Measurements from ENCODE around the gene PCSK2. TPM values are rescaled to one million over a fixed set of nuclear protein-coding genes. Genes with fewer than 3 reads are reported as not detected.

Gene PCSK2
- total RNA-seq, 1 experiment from 2014 or later, result not detected

GRCh38 chr20:17534077-17534476, 307.2 kb downstream of the PCSK2 start:
- BruUV-seq (replicated peaks), result no TSS peak
- DNase-seq, result no peak
- Histone ChIP-seq H3K36me3 (ENCODE audit: control insufficient read depth, insufficient read depth, low read length) (no peaks in the 10 kb centered on the region), H3K4me1 (peaks cover 11% of the 10 kb centered on the region; the same call in 1 of the 2 replicates), H3K27me3 (replicated peaks; ENCODE audit: control insufficient read depth, insufficient read depth, low read length) (no peaks in the 10 kb centered on the region), H3K4me3 (ENCODE audit: low read depth, low read length) (no peak overlapping the region), H3K9me3 (no peaks in the 10 kb centered on the region)
- ChIA-PET POLR2A (no interaction called here), CTCF (no interaction called here)
- intact Hi-C loops (cut with micrococcal nuclease; ENCODE audit: unreplicated experiment), result loop anchor here (10.0 kb wide), 2 partner anchors 89 to 401 kb away; no protein-coding TSS in a partner anchor
- TF ChIP-seq, protein P1, sequence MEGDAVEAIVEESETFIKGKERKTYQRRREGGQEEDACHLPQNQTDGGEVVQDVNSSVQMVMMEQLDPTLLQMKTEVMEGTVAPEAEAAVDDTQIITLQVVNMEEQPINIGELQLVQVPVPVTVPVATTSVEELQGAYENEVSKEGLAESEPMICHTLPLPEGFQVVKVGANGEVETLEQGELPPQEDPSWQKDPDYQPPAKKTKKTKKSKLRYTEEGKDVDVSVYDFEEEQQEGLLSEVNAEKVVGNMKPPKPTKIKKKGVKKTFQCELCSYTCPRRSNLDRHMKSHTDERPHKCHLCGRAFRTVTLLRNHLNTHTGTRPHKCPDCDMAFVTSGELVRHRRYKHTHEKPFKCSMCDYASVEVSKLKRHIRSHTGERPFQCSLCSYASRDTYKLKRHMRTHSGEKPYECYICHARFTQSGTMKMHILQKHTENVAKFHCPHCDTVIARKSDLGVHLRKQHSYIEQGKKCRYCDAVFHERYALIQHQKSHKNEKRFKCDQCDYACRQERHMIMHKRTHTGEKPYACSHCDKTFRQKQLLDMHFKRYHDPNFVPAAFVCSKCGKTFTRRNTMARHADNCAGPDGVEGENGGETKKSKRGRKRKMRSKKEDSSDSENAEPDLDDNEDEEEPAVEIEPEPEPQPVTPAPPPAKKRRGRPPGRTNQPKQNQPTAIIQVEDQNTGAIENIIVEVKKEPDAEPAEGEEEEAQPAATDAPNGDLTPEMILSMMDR (IDR thresholded peaks at IDR 0.05; ENCODE audit: insufficient read depth in 1 of 2, low read depth in 1 of 2, low read length in 1 of 2, severe bottlenecking in 1 of 2, unreplicated experiment in 1 of 2), result no peak
- H3K9me3 Mint-ChIP-seq (ENCODE audit: unreplicated experiment), result no peaks in the 10 kb centered on the region
- peaks cover 15% of the 10 kb centered on the region for H3K4me1 Mint-ChIP-seq (ENCODE audit: low read depth, unreplicated experiment)
- no peak overlapping the region for H3K4me3 Mint-ChIP-seq (ENCODE audit: unreplicated experiment)
- no peaks in the 10 kb centered on the region for H3K27me3 Mint-ChIP-seq (ENCODE audit: insufficient read depth, unreplicated experiment)
- H3K27ac Mint-ChIP-seq (ENCODE audit: unreplicated experiment), result no peak overlapping the region
- H3K36me3 Mint-ChIP-seq (ENCODE audit: insufficient read depth, unreplicated experiment), result no peaks in the 10 kb centered on the region
